HCT116 (cell line): ENCODE data around the gene OR6B2. TPM values are rescaled to one million over a fixed set of nuclear protein-coding genes. Genes with fewer than 3 reads are reported as not detected.

ENCODE experiments used
- ATAC-seq: fragments of 200-7000 bp; cut with Tn5 transposase; 2 replicates; pipeline ENCODE4 v1.9.1; 2020; ENCODE audit warnings: mild to moderate bottlenecking, moderate library complexity
- BruUV-seq: library from RNA; stranded (reverse); fragments of 400-500 nt; replicated peaks from 2 replicates; lab custom pipeline; 2021; lab: Mats Ljungman, UMichigan
- CTCF ChIA-PET: fragments of 300-600 bp; sonication (Branson Sonifier 250); formaldehyde crosslinking; loops from one replicate; lab custom pipeline; 2021; ENCODE audit warnings: antibody characterized with exemption; lab: Charles Lee
- POLR2A ChIA-PET: fragments of 300-600, 350-600 bp; sonication (Branson Sonifier 250); formaldehyde crosslinking; loops from one replicate; lab custom pipeline; 2021; ENCODE audit warnings: antibody characterized with exemption; lab: Charles Lee
- RAD21 ChIA-PET, 2 experiments: fragments of 300-600 bp; sonication (Branson Sonifier 250); formaldehyde crosslinking; loops; one replicate each; lab custom pipeline; 2023; ENCODE audit warnings: low total read pairs in 2 of 2; ENCODE audit not compliant: uncharacterized antibody in 2 of 2, unreplicated experiment in 2 of 2, low non-redundant PET in 1 of 2; lab: Charles Lee
- DNase-seq: peaks from one replicate; pipeline ENCODE4 v3.0.0-alpha.2; 2010; ENCODE audit warnings: low read depth, low spot score
- H2AFZ ChIP-seq: fragments of 200-600 bp; shearing (Covaris generic), sonication (generic); 2 replicates; pipeline ENCODE4 v1.6.1; 2017; ENCODE audit warnings: low read depth, mixed run types, mixed read lengths, antibody characterized with exemption, low read length; ENCODE audit not compliant: poor library complexity, severe bottlenecking
- H3K27ac ChIP-seq: 2 replicates; pipeline ENCODE4 v1.5.1; 2012; ENCODE audit warnings: low read depth, low read length
- H3K27me3 ChIP-seq: fragments of 200-600 bp; sonication (generic); 2 replicates; pipeline ENCODE4 v1.6.1; 2016; ENCODE audit warnings: mixed run types, low read length, mixed read lengths; ENCODE audit not compliant: insufficient read depth
- H3K36me3 ChIP-seq, 2 experiments: fragments of 200-500 bp in 1 of 2; fragments of 200-600 bp in 1 of 2; sonication (Bioruptor generic) in 1 of 2; sonication (generic) in 1 of 2; 2 replicates each; pipeline versions ENCODE4 v1.5.1 to v1.6.1; 2014 to 2016; ENCODE audit warnings: low read length in 2 of 2, inconsistent platforms in 1 of 2, mixed read lengths in 1 of 2, mixed run types in 1 of 2; ENCODE audit not compliant: insufficient read depth in 2 of 2, control insufficient read depth in 1 of 2
- H3K4me1 ChIP-seq, 2 experiments: fragments of 200-600 bp in 1 of 2; sonication (generic) in 1 of 2; 2 replicates each; pipeline versions ENCODE4 v1.5.1 to v1.6.1; 2012 to 2017; ENCODE audit warnings: low read length in 2 of 2, inconsistent platforms in 1 of 2, mild to moderate bottlenecking in 1 of 2, mixed read lengths in 1 of 2, mixed run types in 1 of 2, moderate library complexity in 1 of 2; ENCODE audit not compliant: insufficient read depth in 2 of 2, control insufficient read depth in 1 of 2
- H3K4me2 ChIP-seq: fragments of 200-600 bp; sonication (generic); 2 replicates; pipeline ENCODE4 v1.6.1; 2017; ENCODE audit warnings: mixed run types, low read length, mixed read lengths
- H3K4me3 ChIP-seq, 2 experiments: fragments of 200-600 bp in 1 of 2; sonication (generic) in 1 of 2; replicated peaks in 1 of 2; 2 replicates each; pipeline ENCODE4 v1.5.1; 2011 to 2016; ENCODE audit warnings: low read length in 2 of 2, control low read depth in 1 of 2, low read depth in 1 of 2, mild to moderate bottlenecking in 1 of 2, mixed read lengths in 1 of 2, mixed run types in 1 of 2
- H3K79me2 ChIP-seq: fragments of 200-600 bp; sonication (generic); 2 replicates; pipeline ENCODE4 v1.6.1; 2017; ENCODE audit warnings: mild to moderate bottlenecking, mixed run types, low read length, moderate library complexity, mixed read lengths; ENCODE audit not compliant: insufficient read depth
- H3K9ac ChIP-seq: fragments of 200-600 bp; sonication (generic); 2 replicates; pipeline ENCODE4 v1.6.1; 2016; ENCODE audit warnings: low read length, mixed read lengths
- H3K9me2 ChIP-seq: fragments of 200-600 bp; sonication (generic), shearing (Covaris generic); 2 replicates; pipeline ENCODE4 v1.6.1; 2017; ENCODE audit warnings: mixed run types, mild to moderate bottlenecking, moderate library complexity; ENCODE audit not compliant: insufficient read depth
- H3K9me3 ChIP-seq, 2 experiments: fragments of 200-500 bp in 1 of 2; fragments of 200-600 bp in 1 of 2; sonication (Bioruptor generic) in 1 of 2; sonication (generic) in 1 of 2; 2 replicates each; pipeline ENCODE4 v1.6.1; 2014 to 2017; ENCODE audit warnings: low read length in 2 of 2, mixed read lengths in 2 of 2, inconsistent platforms in 1 of 2, low read depth in 1 of 2, mild to moderate bottlenecking in 1 of 2, mixed run types in 1 of 2, moderate library complexity in 1 of 2; ENCODE audit not compliant: control insufficient read depth in 1 of 2, insufficient read depth in 1 of 2
- H4K20me1 ChIP-seq: fragments of 200-600 bp; sonication (generic), shearing (Covaris generic); 2 replicates; pipeline ENCODE4 v1.6.1; 2017; ENCODE audit warnings: mixed run types, mild to moderate bottlenecking, moderate library complexity; ENCODE audit not compliant: insufficient read depth
- CBX3 ChIP-seq: IDR thresholded peaks from 2 replicates; pipeline ENCODE4 v1.6.1; 2012; ENCODE audit warnings: low read depth
- CEBPB ChIP-seq: IDR thresholded peaks from 2 replicates; pipeline ENCODE4 v1.6.1; 2012; ENCODE audit warnings: low read depth
- CTCF ChIP-seq, 3 experiments: fragments of 200-600 bp in 1 of 3; sonication (generic) in 1 of 3; IDR thresholded peaks in 2 of 3; conservative IDR thresholded peaks in 1 of 3; 2 replicates each; pipeline ENCODE4 v1.5.1; 2012 to 2017; ENCODE audit warnings: low read depth in 2 of 3, low read length in 2 of 3, antibody characterized with exemption in 1 of 3, borderline replicate concordance in 1 of 3, control low read depth in 1 of 3, mild to moderate bottlenecking in 1 of 3, mixed read lengths in 1 of 3, mixed run types in 1 of 3, moderate library complexity in 1 of 3; ENCODE audit not compliant: insufficient read depth in 1 of 3
- EGR1 ChIP-seq: IDR thresholded peaks from 2 replicates; pipeline ENCODE4 v1.6.1; 2012; ENCODE audit warnings: low read depth
- ELF1 ChIP-seq: IDR thresholded peaks from 2 replicates; pipeline ENCODE4 v1.6.1; 2012; ENCODE audit warnings: low read depth, borderline replicate concordance
- FOSL1 ChIP-seq: IDR thresholded peaks from 2 replicates; pipeline ENCODE4 v1.6.1; 2012; ENCODE audit warnings: low read depth
- JUND ChIP-seq: IDR thresholded peaks from 2 replicates; pipeline ENCODE4 v1.6.1; 2012
- POLR2A ChIP-seq: IDR thresholded peaks from 2 replicates; pipeline ENCODE4 v1.7.0; 2011; ENCODE audit warnings: borderline replicate concordance; ENCODE audit not compliant: insufficient read depth, insufficient read length; ENCODE audit errors: extremely low read depth
- SIN3A ChIP-seq: IDR thresholded peaks from 2 replicates; pipeline ENCODE4 v1.6.1; 2012; ENCODE audit warnings: low read depth
- TCF7L2 ChIP-seq: IDR thresholded peaks from 2 replicates; pipeline ENCODE4 v1.7.0; 2011; ENCODE audit warnings: borderline replicate concordance, inconsistent platforms; ENCODE audit not compliant: insufficient read depth, insufficient read length; ENCODE audit errors: extremely low read depth
- ZBTB33 ChIP-seq: IDR thresholded peaks from 2 replicates; pipeline ENCODE4 v1.6.1; 2011; ENCODE audit warnings: mild to moderate bottlenecking, low read length, moderate library complexity; ENCODE audit not compliant: insufficient replicate concordance; ENCODE audit errors: extremely low read depth
- intact Hi-C: fragments of 100-400 bp; cut with micrococcal nuclease; formaldehyde crosslinking; loops from 2 replicates; pipeline ENCODE4 v1.10.0; 2022
- total RNA-seq: library from RNA; stranded (reverse); gene quantifications from one replicate; pipeline ENCODE4 v1.2.1, GENCODE V29; 2021; ENCODE audit not compliant: unreplicated experiment

OR6B2 gene
- total RNA-seq, 1 experiment from 2014 or later, result not detected

GRCh38 chr2:240051697-240052096 lies 21.5 kb upstream of the OR6B2 start:
- no peak overlapping the region for H3K27ac ChIP-seq
- H4K20me1 ChIP-seq, result no peaks in the 10 kb centered on the region
- no peaks in the 10 kb centered on the region for H3K9me3 ChIP-seq
- H3K9ac ChIP-seq, result no peak overlapping the region
- BruUV-seq, result no TSS peak
- H3K4me2 ChIP-seq, result no peak overlapping the region
- intact Hi-C loops, result no loop called here
- TF ChIP-seq JUND (no peak), CTCF (IDR thresholded peaks at IDR 0.05 in 2 of 3, conservative IDR thresholded peaks at IDR 0.05 in 1 of 3; ENCODE audit: borderline replicate concordance in 1 of 3, insufficient read depth in 1 of 3, low read depth in 2 of 3, low read length in 2 of 3) (no peak), CEBPB (no peak), ZBTB33 (no peak), POLR2A (no peak), FOSL1 (no peak), SIN3A (no peak), TCF7L2 (no peak), CBX3 (no peak), ELF1 (no peak), EGR1 (no peak)
- TF ChIP-seq, all 23 proteins: peak for 0
- no peak overlapping the region for H2AFZ ChIP-seq
- H3K27me3 ChIP-seq, result peaks cover 85% of the 10 kb centered on the region
- no peaks in the 10 kb centered on the region for H3K79me2 ChIP-seq
- no peak overlapping the region for H3K4me3 ChIP-seq
- H3K36me3 ChIP-seq, result no peaks in the 10 kb centered on the region
- DNase-seq (no peak), ATAC-seq (no peak)
- ChIA-PET RAD21 (no interaction called here), POLR2A (no interaction called here), CTCF (interaction anchor here (1.7 kb wide), 1 partner anchor 9 kb away, joined by 10 read pairs; no protein-coding TSS in a partner anchor)
- no peaks in the 10 kb centered on the region for H3K4me1 ChIP-seq
- H3K9me2 ChIP-seq, result no peaks in the 10 kb centered on the region
